ENCODE results near the gene PHF21B. TPM values are rescaled to one million over a fixed set of nuclear protein-coding genes. Genes with fewer than 3 reads are reported as not detected.

Gene PHF21B
- total and polyA plus RNA-seq, 2 experiments from 2014 or later, result 20.6 to 149 TPM

GRCh38 chr22:44839061-44839460, 170.7 kb downstream of the PHF21B start:
- 0 out of 2 replicates have a peak, but pooled peaks cover 2% of the 10 kb centered on the region for H3F3A ChIP-seq (replicated peaks; ENCODE audit: low read depth)
- H3K36me3 ChIP-seq (ENCODE audit: insufficient read depth), result peaks cover 6% of the 10 kb centered on the region
- H3K27ac ChIP-seq (ENCODE audit: low read depth), result no peak overlapping the region
- peaks cover 4% of the 10 kb centered on the region for H3K4me1 ChIP-seq (ENCODE audit: insufficient read depth)
- H2AFZ ChIP-seq, result no peak overlapping the region
- ATAC-seq (no peak), DNase-seq (ENCODE audit: low spot score) (no peak)
- H3K9me3 Mint-ChIP-seq, result peaks cover 12% of the 10 kb centered on the region
- H3K9me2 ChIP-seq (ENCODE audit: insufficient read depth), result no peaks in the 10 kb centered on the region
- H4K20me1 ChIP-seq (replicated peaks; ENCODE audit: insufficient read depth), result peaks cover 9% of the 10 kb centered on the region
- H3K27ac Mint-ChIP-seq, result no peak overlapping the region
- H3K27me3 Mint-ChIP-seq (ENCODE audit: insufficient read depth, low read depth, poor library complexity), result peaks cover 10% of the 10 kb centered on the region
- H3K36me3 Mint-ChIP-seq (ENCODE audit: low read depth), result peaks cover 25% of the 10 kb centered on the region
- no peak overlapping the region for H3K4me3 Mint-ChIP-seq
- H3K4me3 ChIP-seq, result no peak overlapping the region
- peaks cover 24% of the 10 kb centered on the region for H3K4me1 Mint-ChIP-seq
- TF ChIP-seq ZNF462 (CRISPR knock-in tag; IDR thresholded peaks at IDR 0.05) (no peak), STAT1 (IDR thresholded peaks at IDR 0.05; ENCODE audit: unreplicated experiment) (no peak), EZH2 (IDR thresholded peaks at IDR 0.05; ENCODE audit: low read depth, unreplicated experiment) (no peak), ZNF331 (CRISPR knock-in tag; IDR thresholded peaks at IDR 0.05; ENCODE audit: low read depth) (no peak), EZH2phosphoT487 (IDR thresholded peaks at IDR 0.05; ENCODE audit: unreplicated experiment) (no peak), CREB1 (CRISPR knock-in tag; IDR thresholded peaks at IDR 0.05; ENCODE audit: low read depth) (no peak), POLR2AphosphoS5 (IDR thresholded peaks at IDR 0.05; ENCODE audit: low read depth) (no peak), ZNF114 (CRISPR knock-in tag; IDR thresholded peaks at IDR 0.05) (no peak), ETS1 (IDR thresholded peaks at IDR 0.05) (no peak), REST (IDR thresholded peaks at IDR 0.05; ENCODE audit: unreplicated experiment) (no peak), CTCF (conservative IDR thresholded peaks at IDR 0.05; ENCODE audit: low read depth in 2 of 2) (no peak), JUNB (IDR thresholded peaks at IDR 0.05; ENCODE audit: unreplicated experiment) (no peak), NANOG (IDR thresholded peaks at IDR 0.05; ENCODE audit: borderline replicate concordance) (no peak)
- H3K27me3 ChIP-seq (ENCODE audit: insufficient read depth), result no peaks in the 10 kb centered on the region
- H3K4me2 ChIP-seq, result no peak overlapping the region
- no peaks in the 10 kb centered on the region for H3K79me2 ChIP-seq (replicated peaks; ENCODE audit: insufficient read depth)
